PFSK-1 (cell line): ENCODE data around the gene PXYLP1.

ENCODE experiments used
- POLR2AphosphoS5 ChIP-seq: IDR thresholded peaks from 2 replicates; pipeline ENCODE4 v1.6.1; 2012; ENCODE audit warnings: low read depth, mild to moderate bottlenecking, control low read depth, low read length, moderate library complexity
- REST ChIP-seq, 2 experiments: IDR thresholded peaks; 2 replicates each; pipeline versions ENCODE4 v1.6.1 to v1.8.0; 2011 to 2012; ENCODE audit warnings: low read depth in 2 of 2, low read length in 2 of 2, control low read depth in 1 of 2, inconsistent platforms in 1 of 2, mild to moderate bottlenecking in 1 of 2, moderate library complexity in 1 of 2; ENCODE audit not compliant: insufficient read depth in 1 of 2

- TF ChIP-seq REST (IDR thresholded peaks at IDR 0.05; ENCODE audit: insufficient read depth in 1 of 2, low read depth in 2 of 2, low read length in 2 of 2) (no peak), POLR2AphosphoS5 (no peak)
These were observed 39.3 kb upstream of the PXYLP1 start for GRCh38 chr3:141192345-141192744.
